Heart right ventricle (tissue), 16 donors: Measurements from ENCODE around the gene SPSB3. TPM values are rescaled to one million over a fixed set of nuclear protein-coding genes. Genes with fewer than 3 reads are reported as not detected.
A peak's percentile ranks its signal among the peaks of the same experiment; 100 is the strongest.

Experiments
- ATAC-seq, 8 donors: fragments of 200-7000 bp; cut with Tn5 transposase; one replicate each; pipeline ENCODE4 v1.9.1; 2020; ENCODE audit warnings: mild to moderate bottlenecking in 8 of 8, moderate library complexity in 8 of 8, moderate number of reproducible peaks in 1 of 8
- DNase-seq, 2 donors: peaks; one replicate each; pipeline ENCODE4 v3.0.0-alpha.2; 2020
- H3K27ac ChIP-seq, 10 donors: fragments of 200-600 bp; sonication (generic) in 2 of 10; one replicate each; pipeline versions ENCODE4 v1.5.0 to v1.8.0; 2020 to 2022; ENCODE audit warnings: mild to moderate bottlenecking in 3 of 10
- H3K27me3 ChIP-seq, 7 donors: fragments of 200-600 bp; one replicate each; pipeline ENCODE4 v1.8.0; 2021 to 2022; ENCODE audit warnings: mild to moderate bottlenecking in 2 of 7
- H3K36me3 ChIP-seq, 9 donors: fragments of 200-600 bp; sonication (generic) in 1 of 9; one replicate each; pipeline versions ENCODE4 v1.5.0 to v1.8.0; 2020 to 2022; ENCODE audit warnings: mild to moderate bottlenecking in 2 of 9
- H3K4me1 ChIP-seq, 9 donors: fragments of 200-600 bp; sonication (generic) in 1 of 9; one replicate each; pipeline versions ENCODE4 v1.5.0 to v1.8.0; 2020 to 2022; ENCODE audit warnings: mild to moderate bottlenecking in 4 of 9
- H3K4me3 ChIP-seq, 10 donors: fragments of 200-600 bp; sonication (generic) in 2 of 10; one replicate each; pipeline versions ENCODE4 v1.5.0 to v1.8.0; 2020 to 2022; ENCODE audit warnings: mild to moderate bottlenecking in 7 of 10, moderate library complexity in 2 of 10
- H3K9me3 ChIP-seq, 11 donors: fragments of 200-600 bp in 10 of 11; sonication (generic) in 2 of 11; one replicate each; pipeline versions ENCODE4 v1.5.0 to v1.8.0; 2013 to 2022; ENCODE audit warnings: mild to moderate bottlenecking in 2 of 11, control low read depth in 1 of 11, moderate library complexity in 1 of 11
- WGBS, 2 donors: extraction: QIAGEN DNeasy Blood & Tissue Kit; methylation state at CpG; one replicate each; pipeline ENCODE4 v1.1.7; 2013; ENCODE audit warnings: inconsistent platforms in 1 of 2; 5-methylcytosine and 5-hydroxymethylcytosine counted together
- intact Hi-C, 10 donors: fragments of 100-400 bp; cut with DNase I; formaldehyde crosslinking; loops; one replicate each; pipeline versions ENCODE4 v1.11.1 to v1.14.2; 2022
- polyA plus RNA-seq, 2 donors: library from polyadenylated mRNA; stranded (reverse); fragments of 200-250 nt; gene quantifications; one replicate each; pipeline ENCODE4 v1.2.3, GENCODE V29; 2013
- total RNA-seq, 10 donors: library from RNA; stranded (reverse); fragmentation: NEBNext Ultra II Directional in 3 of 10; extraction: Animal tissue kit (Norgen Biotek cat#: 25700) in 3 of 10; gene quantifications; one replicate each; pipeline versions ENCODE4 v1.2.1 to v1.2.4, GENCODE V29; 2021 to 2023
- TF ChIP-seq, protein P1 (sequence below), 9 donors: fragments of 200-600 bp; sonication (generic) in 2 of 9; IDR thresholded peaks; one replicate each; pipeline versions ENCODE4 v1.5.0 to v1.8.0; 2021 to 2022; ENCODE audit warnings: antibody characterized with exemption in 9 of 9, mild to moderate bottlenecking in 5 of 9, moderate library complexity in 1 of 9
- donor health status: Arrhythmogenic right ventricular cardiomyopathy.
- donor health status: ischemic (EF 13 %, LVEDD 7.1; RV severe dilation, severe dysfunction).
- donor health status: healthy with polysubstance abuse.
- donor health status: DM: no; HTN: yes; CAD: no.
- donor health status: DM: no; HTN: no; CAD: no.
- donor health status: ischemic (EF 25% LVEDD 6.9; RV normal size, moderate dysfunction).
- donor health status: ischemic (EF 25% LVEDD 5.7; RV mildly dilated, moderate dysfunction).
- donor health status: healthy.
- donor health status: DM: yes; HTN: yes; CAD: no.
- donor health status: Ischemic cardiomyopathy.
- donor health status: ischemic (EF 35%, LVEDD 5.7; RV mildly dilated, moderate dysfunction).
- donor health status: nonischemic (EF 11% LVEDD 7.7; RV severe dilation, severe dysfunction).
- donor health status: DM: yes; HTN: yes; CAD: no.
- donor health status: PGD.
- donor health status: ischemic (EF 29% LVEDD 5.4; RV normal size, mild dysfunction).
- donor health status: nonischemic (EF 23%, LVEDD 6.1; RV moderate dilation, normal function).

Gene SPSB3
- total and polyA plus RNA-seq, 12 donors, result 25.1 to 97.7 (median 27.2) TPM

DNA sequence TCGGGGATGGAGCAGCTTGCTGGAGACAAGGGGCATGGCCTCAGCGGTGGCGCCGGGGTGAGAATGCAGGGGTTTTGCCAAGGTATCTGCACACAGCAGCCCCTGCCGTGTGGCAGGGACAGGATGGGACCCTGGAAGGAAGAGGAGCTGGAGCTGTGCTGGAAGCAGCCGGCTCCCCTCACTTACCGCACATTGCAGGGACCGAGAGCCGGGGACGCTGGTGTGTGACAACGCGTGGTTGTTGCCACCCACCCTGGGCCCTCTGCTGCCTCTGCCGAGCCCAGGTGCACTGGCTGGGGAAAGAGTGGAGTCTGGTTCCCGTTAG lies 3.4 kb upstream of the SPSB3 start:
- peaks cover 0 to 56% (median 12%) of the 10 kb centered on the region in 9 donors for H3K36me3 ChIP-seq
- intact Hi-C loops, result no loop called here

GRCh38 chr16:1784977-1785845 lies 2.8 kb upstream of the SPSB3 start:
- intact Hi-C loops, result no loop called here
- no peak overlapping the region for H3K4me3 ChIP-seq
- no peaks in the 10 kb centered on the region for H3K27me3 ChIP-seq
- peak in 1 of 2 donors; percentile 10 for DNase-seq
- peaks cover 0 to 58% (median 12%) of the 10 kb centered on the region in 9 donors for H3K36me3 ChIP-seq
- WGBS, 2 donors, result 89 to 92% methylated on average over 26 of the region's 26 CpGs
- TF ChIP-seq, protein P1, sequence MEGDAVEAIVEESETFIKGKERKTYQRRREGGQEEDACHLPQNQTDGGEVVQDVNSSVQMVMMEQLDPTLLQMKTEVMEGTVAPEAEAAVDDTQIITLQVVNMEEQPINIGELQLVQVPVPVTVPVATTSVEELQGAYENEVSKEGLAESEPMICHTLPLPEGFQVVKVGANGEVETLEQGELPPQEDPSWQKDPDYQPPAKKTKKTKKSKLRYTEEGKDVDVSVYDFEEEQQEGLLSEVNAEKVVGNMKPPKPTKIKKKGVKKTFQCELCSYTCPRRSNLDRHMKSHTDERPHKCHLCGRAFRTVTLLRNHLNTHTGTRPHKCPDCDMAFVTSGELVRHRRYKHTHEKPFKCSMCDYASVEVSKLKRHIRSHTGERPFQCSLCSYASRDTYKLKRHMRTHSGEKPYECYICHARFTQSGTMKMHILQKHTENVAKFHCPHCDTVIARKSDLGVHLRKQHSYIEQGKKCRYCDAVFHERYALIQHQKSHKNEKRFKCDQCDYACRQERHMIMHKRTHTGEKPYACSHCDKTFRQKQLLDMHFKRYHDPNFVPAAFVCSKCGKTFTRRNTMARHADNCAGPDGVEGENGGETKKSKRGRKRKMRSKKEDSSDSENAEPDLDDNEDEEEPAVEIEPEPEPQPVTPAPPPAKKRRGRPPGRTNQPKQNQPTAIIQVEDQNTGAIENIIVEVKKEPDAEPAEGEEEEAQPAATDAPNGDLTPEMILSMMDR (IDR thresholded peaks at IDR 0.05), result no peak
- no peak overlapping the region for H3K27ac ChIP-seq
- peaks cover 12 to 49% (median 30%) of the 10 kb centered on the region in 9 donors for H3K4me1 ChIP-seq
- no peaks in the 10 kb centered on the region for H3K9me3 ChIP-seq
- no peak for ATAC-seq

More for the DNA sequence above, 3.4 kb upstream of the SPSB3 start:
- Histone ChIP-seq H3K27ac (no peak overlapping the region), H3K27me3 (no peaks in the 10 kb centered on the region), H3K9me3 (no peaks in the 10 kb centered on the region), H3K4me3 (no peak overlapping the region), H3K4me1 (peaks cover 11 to 43% (median 24%) of the 10 kb centered on the region in 9 donors)
- WGBS, 2 donors, result 87 to 91% methylated on average over 14 of the region's 14 CpGs
- ATAC-seq, result no peak
- TF ChIP-seq, protein P1 (IDR thresholded peaks at IDR 0.05), result no peak
- peak in 1 of 2 donors; percentile 14 for DNase-seq

DNA sequence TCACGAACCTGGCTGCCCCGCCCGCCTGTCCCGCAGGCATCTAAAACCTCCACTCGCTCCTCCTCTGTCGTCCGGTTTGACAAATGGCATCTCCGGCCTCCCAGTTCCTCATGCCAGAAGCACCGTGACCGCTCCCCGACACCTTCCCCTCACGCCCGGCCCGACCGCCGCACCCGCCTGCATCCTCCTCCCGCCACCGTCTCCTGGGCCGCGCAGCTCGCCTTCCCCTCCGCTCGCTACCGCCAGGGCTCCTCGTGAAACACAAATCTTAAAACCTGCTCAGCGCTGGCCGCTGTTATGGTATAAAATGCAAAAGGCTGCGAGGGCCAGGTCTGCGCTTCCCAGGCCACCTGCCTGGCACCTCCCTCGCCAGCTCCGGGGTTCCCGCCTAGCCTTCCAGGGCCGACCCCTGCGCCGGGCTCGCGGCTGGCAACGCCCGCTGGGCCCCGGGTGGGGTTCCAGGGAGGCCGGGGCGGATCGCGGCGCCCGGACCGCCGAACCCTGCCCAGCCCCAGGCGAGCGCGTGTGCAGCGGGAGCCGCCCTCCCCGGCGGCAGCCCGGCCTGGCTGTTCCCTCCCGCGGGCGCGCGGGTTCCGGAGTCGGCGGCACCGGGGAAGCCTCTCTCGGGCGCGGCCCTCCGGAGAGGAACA lies 488 bp downstream of the SPSB3 start:
- WGBS, 2 donors, result 1% methylated on average over 67 to 70 of the region's 70 CpGs
- Histone ChIP-seq H3K27ac (peak overlapping the region; percentile 52 to 92 (median 87)), H3K36me3 (peaks cover 0 to 63% (median 15%) of the 10 kb centered on the region in 9 donors), H3K27me3 (no peaks in the 10 kb centered on the region), H3K4me1 (peaks cover 16 to 61% (median 34%) of the 10 kb centered on the region in 9 donors), H3K9me3 (no peaks in the 10 kb centered on the region), H3K4me3 (peak overlapping the region; percentile 43 to 96 (median 88))
- intact Hi-C loops, result no loop called here
- DNase-seq, result peak in 1 of 2 donors; percentile 32
- ATAC-seq, result peak in 4 of 8 donors; percentile 1 to 8 (median 4)
- TF ChIP-seq, protein P1 (IDR thresholded peaks at IDR 0.05), result no peak

GRCh38 chr16:1781254-1781653 lies 1.1 kb downstream of the SPSB3 start:
- ATAC-seq (no peak), DNase-seq (peak in 1 of 2 donors; percentile 17)
- Histone ChIP-seq H3K27ac (peak overlapping the region in 8 of 10 donors; percentile 52 to 92 (median 88)), H3K27me3 (no peaks in the 10 kb centered on the region), H3K9me3 (no peaks in the 10 kb centered on the region), H3K36me3 (peaks cover 0 to 63% (median 15%) of the 10 kb centered on the region in 9 donors), H3K4me3 (peak overlapping the region; percentile 43 to 96 (median 88)), H3K4me1 (peaks cover 16 to 59% (median 34%) of the 10 kb centered on the region in 9 donors)
- WGBS, 2 donors, result 68 to 69% methylated on average over 20 of the region's 20 CpGs
- TF ChIP-seq, protein P1 (IDR thresholded peaks at IDR 0.05), result no peak
- intact Hi-C loops, result no loop called here
